PC-3 (cell line): ENCODE data around the gene PKDCC. TPM values are rescaled to one million over a fixed set of nuclear protein-coding genes. Genes with fewer than 3 reads are reported as not detected.
A peak's percentile ranks its signal among the peaks of the same experiment; 100 is the strongest.

Experiments used
- ATAC-seq: fragments of 200-7000 bp; cut with Tn5 transposase; 2 replicates; pipeline ENCODE4 v1.9.1; 2020; ENCODE audit warnings: mild to moderate bottlenecking, moderate library complexity
- BruUV-seq: library from RNA; stranded (reverse); fragments of 400-500 nt; replicated peaks from 2 replicates; lab custom pipeline; 2021; lab: Mats Ljungman, UMichigan
- CTCF ChIA-PET: fragments of 300-600 bp; sonication (Branson Sonifier 250); formaldehyde crosslinking; loops from one replicate; lab custom pipeline; 2022; ENCODE audit warnings: antibody characterized with exemption; lab: Charles Lee
- POLR2A ChIA-PET: fragments of 300-600 bp; sonication (Branson Sonifier 250); formaldehyde crosslinking; loops from one replicate; lab custom pipeline; 2022; ENCODE audit warnings: antibody characterized with exemption; ENCODE audit not compliant: unreplicated experiment; lab: Charles Lee
- DNase-seq: peaks from one replicate; pipeline ENCODE4 v3.0.0-alpha.2; 2015
- H2AFZ ChIP-seq: fragments of 300-600 bp; sonication (generic); 2 replicates; pipeline ENCODE4 v1.6.0; 2016; ENCODE audit warnings: antibody characterized with exemption, low read length
- H3F3A ChIP-seq: fragments of 300-600 bp; sonication (generic); one replicate; pipeline ENCODE4 v1.6.0; 2017; ENCODE audit warnings: antibody characterized with exemption, low read length, control low read depth, mild to moderate bottlenecking; ENCODE audit not compliant: unreplicated experiment
- H3K27ac ChIP-seq: fragments of 300-600 bp; sonication (generic); 2 replicates; pipeline ENCODE4 v1.5.1; 2016; ENCODE audit warnings: mild to moderate bottlenecking, low read length
- H3K27me3 ChIP-seq: fragments of 300-600 bp; sonication (generic); 2 replicates; pipeline ENCODE4 v1.6.1; 2016; ENCODE audit warnings: low read length, mixed read lengths
- H3K36me3 ChIP-seq: fragments of 300-600 bp; sonication (generic); 2 replicates; pipeline ENCODE4 v1.6.1; 2016; ENCODE audit warnings: low read depth, mixed run types, low read length, mixed read lengths
- H3K4me1 ChIP-seq: fragments of 300-600 bp; sonication (generic); 2 replicates; pipeline ENCODE4 v1.5.1; 2016; ENCODE audit warnings: low read length; ENCODE audit not compliant: insufficient read depth
- H3K4me2 ChIP-seq: fragments of 300-600 bp; sonication (generic); 2 replicates; pipeline ENCODE4 v1.6.0; 2016; ENCODE audit warnings: low read length
- H3K4me3 ChIP-seq: fragments of 300-600 bp; sonication (generic); 2 replicates; pipeline ENCODE4 v1.5.1; 2016; ENCODE audit warnings: mild to moderate bottlenecking, low read length, mixed read lengths
- H3K79me2 ChIP-seq: fragments of 300-600 bp; sonication (generic); 2 replicates; pipeline ENCODE4 v1.6.1; 2017; ENCODE audit warnings: low read length, mixed read lengths
- H3K9ac ChIP-seq: fragments of 300-600 bp; sonication (generic); 2 replicates; pipeline ENCODE4 v1.6.0; 2016; ENCODE audit warnings: mild to moderate bottlenecking, low read length
- H3K9me2 ChIP-seq: fragments of 300-600 bp; sonication (generic); replicated peaks from 2 replicates; pipeline ENCODE4 v1.6.1; 2016; ENCODE audit warnings: mixed run types, low read length, mixed read lengths
- H3K9me3 ChIP-seq: fragments of 300-600 bp; sonication (generic); 2 replicates; pipeline ENCODE4 v1.6.1; 2016; ENCODE audit warnings: low read length, mixed read lengths
- H4K20me1 ChIP-seq: fragments of 300-600 bp; sonication (generic); 2 replicates; pipeline ENCODE4 v1.6.1; 2016; ENCODE audit warnings: low read length, mixed read lengths
- EZH2 ChIP-seq: fragments of 300-600 bp; sonication (generic); IDR thresholded peaks from one replicate; pipeline ENCODE4 v1.6.1; 2017; ENCODE audit warnings: antibody characterized with exemption, mild to moderate bottlenecking, low read length; ENCODE audit not compliant: unreplicated experiment
- EZH2phosphoT487 ChIP-seq: fragments of 300-600 bp; sonication (generic); IDR thresholded peaks from 2 replicates; pipeline ENCODE4 v1.6.1; 2018; ENCODE audit warnings: mild to moderate bottlenecking, antibody characterized with exemption, low read length, borderline replicate concordance
- intact Hi-C: fragments of 100-400 bp; cut with micrococcal nuclease; formaldehyde crosslinking; loops from 2 replicates; pipeline ENCODE4 v1.9.0; 2023
- total RNA-seq: library from RNA; depleted of rRNA; stranded (reverse); fragments of >200 nt; gene quantifications from 2 replicates; pipeline ENCODE4 v1.2.3, GENCODE V29; 2014
- TF ChIP-seq, protein P1 (sequence below): fragments of 300-600 bp; sonication (generic); conservative IDR thresholded peaks from 2 replicates; pipeline ENCODE4 v1.5.1; 2017; ENCODE audit warnings: antibody characterized with exemption, low read depth, mild to moderate bottlenecking, low read length

The PKDCC gene
- total RNA-seq, 1 experiment from 2014 or later = 2.1 TPM

- Histone ChIP-seq H3K9me3 (no peaks in the 10 kb centered on the region), H3K27ac (no peak overlapping the region), H3K36me3 (no peaks in the 10 kb centered on the region), H2AFZ (no peak overlapping the region), H3K4me1 (no peaks in the 10 kb centered on the region), H3K4me3 (no peak overlapping the region), H3K4me2 (no peak overlapping the region), H4K20me1 (no peaks in the 10 kb centered on the region), H3K27me3 (peaks cover 19% of the 10 kb centered on the region), H3K79me2 (no peaks in the 10 kb centered on the region), H3F3A (no peaks in the 10 kb centered on the region), H3K9ac (no peak overlapping the region), H3K9me2 (no peaks in the 10 kb centered on the region)
- DNase-seq (no peak), ATAC-seq (no peak)
- CTCF ChIA-PET = no interaction called here
- intact Hi-C loops = no loop called here
- POLR2A ChIA-PET = no interaction called here
- TF ChIP-seq, protein P1, sequence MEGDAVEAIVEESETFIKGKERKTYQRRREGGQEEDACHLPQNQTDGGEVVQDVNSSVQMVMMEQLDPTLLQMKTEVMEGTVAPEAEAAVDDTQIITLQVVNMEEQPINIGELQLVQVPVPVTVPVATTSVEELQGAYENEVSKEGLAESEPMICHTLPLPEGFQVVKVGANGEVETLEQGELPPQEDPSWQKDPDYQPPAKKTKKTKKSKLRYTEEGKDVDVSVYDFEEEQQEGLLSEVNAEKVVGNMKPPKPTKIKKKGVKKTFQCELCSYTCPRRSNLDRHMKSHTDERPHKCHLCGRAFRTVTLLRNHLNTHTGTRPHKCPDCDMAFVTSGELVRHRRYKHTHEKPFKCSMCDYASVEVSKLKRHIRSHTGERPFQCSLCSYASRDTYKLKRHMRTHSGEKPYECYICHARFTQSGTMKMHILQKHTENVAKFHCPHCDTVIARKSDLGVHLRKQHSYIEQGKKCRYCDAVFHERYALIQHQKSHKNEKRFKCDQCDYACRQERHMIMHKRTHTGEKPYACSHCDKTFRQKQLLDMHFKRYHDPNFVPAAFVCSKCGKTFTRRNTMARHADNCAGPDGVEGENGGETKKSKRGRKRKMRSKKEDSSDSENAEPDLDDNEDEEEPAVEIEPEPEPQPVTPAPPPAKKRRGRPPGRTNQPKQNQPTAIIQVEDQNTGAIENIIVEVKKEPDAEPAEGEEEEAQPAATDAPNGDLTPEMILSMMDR = no peak
- no peak for TF ChIP-seq EZH2phosphoT487
- no peak for TF ChIP-seq EZH2
- no TSS peak for BruUV-seq
Observed at GRCh38 chr2:42071791-42072190, 24.0 kb downstream of the PKDCC start.

DNA sequence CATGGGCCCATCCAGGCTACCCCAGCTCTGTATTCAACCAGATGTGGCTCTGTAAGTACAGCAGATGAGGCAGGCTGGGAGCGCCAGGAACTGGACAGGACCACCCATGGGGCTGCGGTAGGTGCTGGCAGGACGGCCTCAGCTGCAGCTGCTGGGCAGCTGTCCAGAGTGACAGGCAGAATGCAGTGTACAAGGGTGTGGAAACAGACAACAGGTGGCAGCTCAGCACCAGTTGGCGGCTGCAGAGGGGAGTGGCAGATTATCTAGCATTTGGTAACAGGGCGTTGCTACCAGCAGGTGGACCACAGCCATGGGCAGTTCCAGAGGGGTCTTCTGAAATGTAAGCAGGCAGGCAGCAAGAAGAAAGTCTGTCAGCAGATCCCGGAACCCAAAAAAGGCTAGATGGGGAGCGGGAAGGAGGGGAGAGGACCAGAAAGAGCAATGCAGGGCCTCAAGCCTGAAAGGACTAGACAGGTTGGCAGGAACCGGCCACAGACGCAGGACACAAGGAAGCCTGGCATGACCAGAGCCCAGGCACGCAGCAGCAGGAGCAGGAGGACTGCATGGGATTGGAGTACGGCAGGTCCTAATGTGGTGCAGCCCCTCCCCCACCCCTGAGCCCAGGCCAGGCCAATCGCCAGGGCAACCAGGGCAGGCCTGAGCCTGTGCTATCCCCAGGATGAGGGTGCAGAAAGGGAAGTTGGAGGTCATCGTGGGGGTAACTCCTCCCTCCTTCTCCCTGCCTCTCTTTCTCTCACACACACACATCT is 24.7 kb downstream of the PKDCC start:
- H3K27ac ChIP-seq = no peak overlapping the region
- H3K36me3 ChIP-seq = no peaks in the 10 kb centered on the region
- H2AFZ ChIP-seq = no peak overlapping the region
- no peak overlapping the region for H3K4me3 ChIP-seq
- H4K20me1 ChIP-seq = no peaks in the 10 kb centered on the region
- no peak overlapping the region for H3K9ac ChIP-seq
- H3K4me2 ChIP-seq = no peak overlapping the region
- H3K9me2 ChIP-seq = no peaks in the 10 kb centered on the region
- POLR2A ChIA-PET = no interaction called here
- peaks cover 19% of the 10 kb centered on the region for H3K27me3 ChIP-seq
- H3K4me1 ChIP-seq = no peaks in the 10 kb centered on the region
- CTCF ChIA-PET = no interaction called here
- H3K79me2 ChIP-seq = no peaks in the 10 kb centered on the region
- H3K9me3 ChIP-seq = no peaks in the 10 kb centered on the region
- ATAC-seq (peak; percentile 60), DNase-seq (no peak)
- BruUV-seq = no TSS peak
- H3F3A ChIP-seq = no peaks in the 10 kb centered on the region
- TF ChIP-seq EZH2phosphoT487 = no peak
- TF ChIP-seq, protein P1 = 0 out of 2 replicates have a peak, but pooled peaks have one; percentile 17
- intact Hi-C loops = no loop called here

DNA sequence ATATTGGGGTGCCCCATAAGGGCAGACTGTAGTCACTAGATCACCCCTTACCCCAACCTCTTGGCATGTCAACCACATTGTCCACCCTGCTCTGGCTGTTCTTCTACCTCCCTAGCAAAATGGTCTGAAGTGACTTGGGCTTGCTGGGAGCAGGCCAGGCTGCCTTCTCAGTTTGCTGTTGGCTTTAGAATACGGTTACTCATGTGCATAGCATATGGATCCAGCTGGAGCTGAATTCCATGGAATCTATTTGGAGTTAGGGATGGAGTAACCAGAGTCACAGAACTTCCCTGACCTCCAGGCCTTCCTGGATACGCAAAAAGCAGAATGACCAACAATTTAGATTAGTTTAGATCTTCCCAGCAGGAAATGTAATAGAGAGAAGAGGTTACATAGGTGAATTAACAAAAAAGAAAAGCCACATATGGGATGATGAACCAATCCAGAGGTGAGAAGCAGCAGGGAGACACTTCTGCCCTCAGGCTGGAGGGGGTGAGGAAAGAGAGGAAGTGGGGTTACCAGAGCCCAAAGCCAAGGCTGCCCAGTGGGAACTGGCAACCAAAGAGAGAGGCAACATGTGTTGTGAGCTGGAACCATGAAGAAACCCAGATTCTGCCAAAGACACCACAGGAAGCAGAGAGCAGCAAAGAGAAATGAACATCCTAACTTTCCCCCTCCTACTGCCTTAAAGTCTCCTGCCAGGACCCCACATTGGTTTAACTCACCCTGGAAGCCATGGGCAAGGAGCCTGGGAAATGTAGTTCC is 26.1 kb downstream of the PKDCC start:
- H2AFZ ChIP-seq = no peak overlapping the region
- TF ChIP-seq, protein P1 = no peak
- no peak for TF ChIP-seq EZH2phosphoT487
- TF ChIP-seq EZH2 = no peak
- POLR2A ChIA-PET = no interaction called here
- H3K4me1 ChIP-seq = no peaks in the 10 kb centered on the region
- H3K79me2 ChIP-seq = no peaks in the 10 kb centered on the region
- no peak overlapping the region for H3K27ac ChIP-seq
- peaks cover 13% of the 10 kb centered on the region for H3K27me3 ChIP-seq
- H3K4me2 ChIP-seq = no peak overlapping the region
- no peak for ATAC-seq
- H3K36me3 ChIP-seq = no peaks in the 10 kb centered on the region
- no peak overlapping the region for H3K9ac ChIP-seq
- intact Hi-C loops = no loop called here
- no TSS peak for BruUV-seq
- H3K9me2 ChIP-seq = no peaks in the 10 kb centered on the region
- no peak overlapping the region for H3K4me3 ChIP-seq
- CTCF ChIA-PET = no interaction called here
- H3K9me3 ChIP-seq = no peaks in the 10 kb centered on the region
- no peaks in the 10 kb centered on the region for H3F3A ChIP-seq
- no peak for DNase-seq
- H4K20me1 ChIP-seq = no peaks in the 10 kb centered on the region
